ENCODE data around the gene SYT5.
"Not testable (repeated sequence)": the region's sequence is repeated elsewhere in the genome, so short reads cannot be mapped to it uniquely, and the experiment has no call there.

SYT5 gene

GRCh38 chr19:55161571-55162322 lies 18.3 kb downstream of the SYT5 start:
- H3K4me1 ChIP-seq (ENCODE audit: insufficient read depth, low read length), result peaks cover 4% of the 10 kb centered on the region; the same call in 1 of the 2 replicates
- no peaks in the 10 kb centered on the region for H3K36me3 ChIP-seq (ENCODE audit: insufficient read depth, low read depth, low read length)
- no peak overlapping the region for H3K27ac ChIP-seq (ENCODE audit: low read length)
- H3K9ac ChIP-seq (ENCODE audit: low read depth, low read length), result no peak overlapping the region
- H3K27me3 ChIP-seq (ENCODE audit: insufficient read depth, low read length), result peaks cover 36% of the 10 kb centered on the region
- H3K4me3 ChIP-seq (ENCODE audit: low read length), result no peak overlapping the region
- H3K9me3 ChIP-seq (ENCODE audit: insufficient read depth, low read depth, low read length), result no peaks in the 10 kb centered on the region

GRCh38 chr19:55160986-55161365 lies 19.1 kb downstream of the SYT5 start:
- Histone ChIP-seq H3K27ac (ENCODE audit: low read length) (no peak overlapping the region), H3K36me3 (ENCODE audit: insufficient read depth, low read depth, low read length) (no peaks in the 10 kb centered on the region), H3K9me3 (ENCODE audit: insufficient read depth, low read depth, low read length) (no peaks in the 10 kb centered on the region), H3K4me3 (ENCODE audit: low read length) (peak overlapping the region; percentile 51; the same call in 1 of the 2 replicates), H3K9ac (ENCODE audit: low read depth, low read length) (no peak overlapping the region), H3K4me1 (ENCODE audit: insufficient read depth, low read length) (peaks cover 4% of the 10 kb centered on the region; the same call in 1 of the 2 replicates), H3K27me3 (ENCODE audit: insufficient read depth, low read length) (peaks cover 36% of the 10 kb centered on the region)

GRCh38 chr19:55160128-55160985 lies 19.7 kb downstream of the SYT5 start:
- Histone ChIP-seq H3K27me3 (ENCODE audit: insufficient read depth, low read length) (peaks cover 36% of the 10 kb centered on the region), H3K27ac (ENCODE audit: low read length) (no peak overlapping the region), H3K9me3 (ENCODE audit: insufficient read depth, low read depth, low read length) (no peaks in the 10 kb centered on the region), H3K9ac (ENCODE audit: low read depth, low read length) (no peak overlapping the region), H3K36me3 (ENCODE audit: insufficient read depth, low read depth, low read length) (no peaks in the 10 kb centered on the region), H3K4me1 (ENCODE audit: insufficient read depth, low read length) (peaks cover 4% of the 10 kb centered on the region; the same call in 1 of the 2 replicates), H3K4me3 (ENCODE audit: low read length) (peak overlapping the region; percentile 51)

GRCh38 chr19:55158848-55159749 lies 21.0 kb downstream of the SYT5 start:
- Histone ChIP-seq H3K9me3 (ENCODE audit: insufficient read depth, low read depth, low read length) (no peaks in the 10 kb centered on the region), H3K4me3 (ENCODE audit: low read length) (no peak overlapping the region), H3K4me1 (ENCODE audit: insufficient read depth, low read length) (peaks cover 4% of the 10 kb centered on the region; the same call in 1 of the 2 replicates), H3K9ac (ENCODE audit: low read depth, low read length) (no peak overlapping the region), H3K27ac (ENCODE audit: low read length) (no peak overlapping the region), H3K27me3 (ENCODE audit: insufficient read depth, low read length) (peaks cover 36% of the 10 kb centered on the region), H3K36me3 (ENCODE audit: insufficient read depth, low read depth, low read length) (no peaks in the 10 kb centered on the region)

- no peak overlapping the region for H3K9ac ChIP-seq (ENCODE audit: low read depth, low read length)
- no peaks in the 10 kb centered on the region for H3K9me3 ChIP-seq (ENCODE audit: insufficient read depth, low read depth, low read length)
- H3K36me3 ChIP-seq (ENCODE audit: insufficient read depth, low read depth, low read length), result no peaks in the 10 kb centered on the region
- peaks cover 4% of the 10 kb centered on the region; the same call in 1 of the 2 replicates for H3K4me1 ChIP-seq (ENCODE audit: insufficient read depth, low read length)
- H3K27ac ChIP-seq (ENCODE audit: low read length), result no peak overlapping the region
- H3K27me3 ChIP-seq (ENCODE audit: insufficient read depth, low read length), result peaks cover 36% of the 10 kb centered on the region
- H3K4me3 ChIP-seq (ENCODE audit: low read length), result no peak overlapping the region
Observed at GRCh38 chr19:55158423-55158822, 21.7 kb downstream of the SYT5 start.

GRCh38 chr19:55157064-55157908 lies 22.8 kb downstream of the SYT5 start, which contains the start of gene TNNI3:
TNNI3 (minus strand) TSS chr19:55157732; CDS start chr19:55157589, 143 bp downstream.
- no peaks in the 10 kb centered on the region for H3K36me3 ChIP-seq (ENCODE audit: insufficient read depth, low read depth, low read length)
- peak within 1 kb of the TSS; percentile 79 for H3K4me3 ChIP-seq (ENCODE audit: low read length)
- H3K9ac ChIP-seq (ENCODE audit: low read depth, low read length), result no peak within 1 kb of the TSS; the same call in 1 of the 2 replicates
- no peak within 1 kb of the TSS for H3K27ac ChIP-seq (ENCODE audit: low read length)
- H3K4me1 ChIP-seq (ENCODE audit: insufficient read depth, low read length), result peaks cover 4% of the 10 kb centered on the region; the same call in 1 of the 2 replicates
- no peaks in the 10 kb centered on the region for H3K9me3 ChIP-seq (ENCODE audit: insufficient read depth, low read depth, low read length)
- peaks cover 31% of the 10 kb centered on the region for H3K27me3 ChIP-seq (ENCODE audit: insufficient read depth, low read length)

GRCh38 chr19:55156202-55157063 lies 23.7 kb downstream of the SYT5 start:
- Histone ChIP-seq H3K9ac (ENCODE audit: low read depth, low read length) (peak overlapping the region; percentile 74; the same call in 1 of the 2 replicates), H3K27ac (ENCODE audit: low read length) (no peak overlapping the region), H3K4me3 (ENCODE audit: low read length) (peak overlapping the region; percentile 79)

GRCh38 chr19:55155784-55156183 lies 24.3 kb downstream of the SYT5 start:
- Histone ChIP-seq H3K27me3 (ENCODE audit: insufficient read depth, low read length) (peaks cover 16% of the 10 kb centered on the region), H3K9ac (ENCODE audit: low read depth, low read length) (peak overlapping the region; percentile 74; the same call in 1 of the 2 replicates), H3K4me3 (ENCODE audit: low read length) (peak overlapping the region; percentile 79)
- H3K27ac ChIP-seq (ENCODE audit: low read length); H3K9me3 ChIP-seq (ENCODE audit: insufficient read depth, low read depth, low read length); H3K36me3 ChIP-seq (ENCODE audit: insufficient read depth, low read depth, low read length); H3K4me1 ChIP-seq (ENCODE audit: insufficient read depth, low read length): not testable (repeated sequence)

More at GRCh38 chr19:55156202-55157063, 23.7 kb downstream of the SYT5 start:
- Histone ChIP-seq H3K9me3 (ENCODE audit: insufficient read depth, low read depth, low read length) (no peaks in the 10 kb centered on the region), H3K27me3 (ENCODE audit: insufficient read depth, low read length) (peaks cover 22% of the 10 kb centered on the region), H3K36me3 (ENCODE audit: insufficient read depth, low read depth, low read length) (peaks cover 5% of the 10 kb centered on the region; the same call in 1 of the 2 replicates), H3K4me1 (ENCODE audit: insufficient read depth, low read length) (peaks cover 4% of the 10 kb centered on the region; the same call in 1 of the 2 replicates)

- H3K36me3 ChIP-seq (ENCODE audit: insufficient read depth, low read depth, low read length), result peaks cover 5% of the 10 kb centered on the region; the same call in 1 of the 2 replicates
- peaks cover 16% of the 10 kb centered on the region for H3K27me3 ChIP-seq (ENCODE audit: insufficient read depth, low read length)
- H3K4me1 ChIP-seq (ENCODE audit: insufficient read depth, low read length), result peaks cover 9% of the 10 kb centered on the region
- H3K9ac ChIP-seq (ENCODE audit: low read depth, low read length), result no peak overlapping the region
- no peak overlapping the region for H3K27ac ChIP-seq (ENCODE audit: low read length)
- H3K4me3 ChIP-seq (ENCODE audit: low read length), result no peak overlapping the region
- no peaks in the 10 kb centered on the region for H3K9me3 ChIP-seq (ENCODE audit: insufficient read depth, low read depth, low read length)
Observed at GRCh38 chr19:55153652-55154264, 26.3 kb downstream of the SYT5 start.

Data from iPS-20b (cell line).